A673 (cell line): ENCODE data around the gene ADGRE1. TPM values are rescaled to one million over a fixed set of nuclear protein-coding genes. Genes with fewer than 3 reads are reported as not detected.

ENCODE experiments used
- BruUV-seq: library from RNA; stranded (reverse); fragments of 400-500 nt; replicated peaks from 2 replicates; lab custom pipeline; 2021; lab: Mats Ljungman, UMichigan
- CTCF ChIA-PET: fragments of 300-600 bp; sonication (Branson Sonifier 250); formaldehyde crosslinking; loops from one replicate; lab custom pipeline; 2022; ENCODE audit warnings: antibody characterized with exemption; lab: Charles Lee
- POLR2A ChIA-PET: fragments of 300-600 bp; sonication (Branson Sonifier 250); formaldehyde crosslinking; loops from one replicate; lab custom pipeline; 2022; ENCODE audit warnings: antibody characterized with exemption; ENCODE audit not compliant: low non-redundant PET; lab: Charles Lee
- DNase-seq: peaks from one replicate; pipeline ENCODE4 v3.0.0-alpha.2; 2015; ENCODE audit warnings: low spot score
- H3K27ac ChIP-seq: fragments of 200-600 bp; sonication (generic); 2 replicates; pipeline ENCODE4 v1.5.1; 2016; ENCODE audit warnings: mixed run types, low read depth, mild to moderate bottlenecking, mixed read lengths, antibody characterized with exemption, low read length; ENCODE audit not compliant: poor library complexity, severe bottlenecking
- H3K27me3 ChIP-seq: fragments of 200-600 bp; sonication (generic); replicated peaks from 2 replicates; pipeline ENCODE4 v1.6.1; 2017; ENCODE audit warnings: mixed run types, low read depth, mild to moderate bottlenecking, mixed read lengths, antibody characterized with exemption, low read length; ENCODE audit not compliant: insufficient read depth, poor library complexity
- H3K36me3 ChIP-seq: fragments of 200-600 bp; sonication (generic); 2 replicates; pipeline ENCODE4 v1.6.1; 2016; ENCODE audit warnings: mixed run types, mild to moderate bottlenecking, mixed read lengths, antibody characterized with exemption, low read length; ENCODE audit not compliant: insufficient read depth, poor library complexity, severe bottlenecking
- H3K4me1 ChIP-seq: fragments of 200-600 bp; sonication (generic); 2 replicates; pipeline ENCODE4 v1.6.1; 2017; ENCODE audit warnings: mixed run types, mild to moderate bottlenecking, mixed read lengths, antibody characterized with exemption, low read length; ENCODE audit not compliant: insufficient read depth, poor library complexity, severe bottlenecking
- H3K4me3 ChIP-seq: fragments of 200-600 bp; sonication (generic); 2 replicates; pipeline ENCODE4 v1.5.1; 2016; ENCODE audit warnings: low read depth, mixed run types, mild to moderate bottlenecking, mixed read lengths, low read length; ENCODE audit not compliant: poor library complexity, severe bottlenecking
- H3K9me3 ChIP-seq: fragments of 200-600 bp; sonication (generic); 2 replicates; pipeline ENCODE4 v1.6.1; 2016; ENCODE audit warnings: mixed run types, low read depth, mild to moderate bottlenecking, mixed read lengths, antibody characterized with exemption, low read length; ENCODE audit not compliant: poor library complexity, severe bottlenecking
- CTCF ChIP-seq: fragments of 300-800, 200-600 bp; sonication (generic); conservative IDR thresholded peaks from 2 replicates; pipeline ENCODE4 v1.5.1; 2017; ENCODE audit warnings: low read depth, mild to moderate bottlenecking, antibody characterized with exemption, low read length, moderate library complexity, mixed read lengths
- EZH2 ChIP-seq: fragments of 200-600 bp; sonication (generic); IDR thresholded peaks from 2 replicates; pipeline ENCODE4 v1.6.1; 2017; ENCODE audit warnings: borderline replicate concordance, low read depth, mild to moderate bottlenecking, mixed read lengths, antibody characterized with exemption, low read length; ENCODE audit not compliant: poor library complexity, severe bottlenecking
- intact Hi-C: fragments of 100-400 bp; cut with micrococcal nuclease; formaldehyde crosslinking; loops from one replicate; pipeline ENCODE4 v1.10.0; 2022; ENCODE audit not compliant: unreplicated experiment
- total RNA-seq: library from RNA; stranded (reverse); gene quantifications from 2 replicates; pipeline ENCODE4 v1.2.3, GENCODE V29; 2021

Gene ADGRE1
- total RNA-seq, 1 experiment from 2014 or later: not detected

GRCh38 chr19:6847828-6848200, 39.6 kb upstream of the ADGRE1 start:
- H3K4me3 ChIP-seq: no peak overlapping the region
- no peak for TF ChIP-seq EZH2
- TF ChIP-seq CTCF: no peak
- no TSS peak for BruUV-seq
- intact Hi-C loops: no loop called here
- CTCF ChIA-PET: no interaction called here
- POLR2A ChIA-PET: no interaction called here
- no peak for DNase-seq
- H3K27me3 ChIP-seq: no peaks in the 10 kb centered on the region
- H3K4me1 ChIP-seq: peaks cover 6% of the 10 kb centered on the region
- H3K27ac ChIP-seq: no peak overlapping the region
- no peaks in the 10 kb centered on the region for H3K9me3 ChIP-seq
- H3K36me3 ChIP-seq: no peaks in the 10 kb centered on the region

DNA sequence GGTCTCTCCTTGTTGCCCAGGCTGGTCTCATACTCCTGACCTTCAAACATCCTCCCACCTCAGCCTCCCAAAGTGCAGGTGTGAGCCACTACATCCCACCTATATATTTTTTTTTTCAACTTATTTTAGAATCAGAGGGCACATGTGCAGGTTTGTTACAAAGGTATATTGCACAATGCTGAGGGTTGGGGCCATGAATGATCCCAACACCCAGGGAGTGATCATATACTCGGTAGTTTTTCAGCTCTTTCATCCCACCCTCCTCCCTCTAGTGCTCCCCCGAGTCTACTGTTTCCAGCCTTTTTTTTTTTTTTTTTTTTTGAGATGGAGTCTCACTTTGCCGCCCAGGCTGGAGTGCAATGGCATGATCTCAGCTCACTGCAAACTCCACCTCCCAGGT, 38.4 kb upstream of the ADGRE1 start:
- POLR2A ChIA-PET: no interaction called here
- Histone ChIP-seq H3K27ac (no peak overlapping the region), H3K4me1 (no peaks in the 10 kb centered on the region), H3K27me3 (no peaks in the 10 kb centered on the region), H3K9me3 (no peaks in the 10 kb centered on the region), H3K36me3 (peaks cover 6% of the 10 kb centered on the region), H3K4me3 (no peak overlapping the region)
- BruUV-seq: no TSS peak
- CTCF ChIA-PET: no interaction called here
- TF ChIP-seq EZH2: no peak
- TF ChIP-seq CTCF: no peak
- intact Hi-C loops: no loop called here
- no peak for DNase-seq

- H3K36me3 ChIP-seq: peaks cover 9% of the 10 kb centered on the region
- H3K27ac ChIP-seq: no peak overlapping the region
- no peak for DNase-seq
- CTCF ChIA-PET: no interaction called here
- TF ChIP-seq EZH2: no peak
- no TSS peak for BruUV-seq
- H3K27me3 ChIP-seq: no peaks in the 10 kb centered on the region
- intact Hi-C loops: no loop called here
- no peaks in the 10 kb centered on the region for H3K9me3 ChIP-seq
- POLR2A ChIA-PET: interaction anchor here (0.6 kb wide), 1 partner anchor 49 kb away, joined by 4 read pairs; no protein-coding TSS in a partner anchor
- H3K4me1 ChIP-seq: no peaks in the 10 kb centered on the region
- H3K4me3 ChIP-seq: no peak overlapping the region
Measured at GRCh38 chr19:6849876-6850275, 37.5 kb upstream of the ADGRE1 start.

GRCh38 chr19:6851359-6851758, 36.0 kb upstream of the ADGRE1 start:
- no peak for TF ChIP-seq CTCF
- no peak for TF ChIP-seq EZH2
- Histone ChIP-seq H3K9me3 (no peaks in the 10 kb centered on the region), H3K36me3 (peaks cover 9% of the 10 kb centered on the region), H3K4me3 (no peak overlapping the region), H3K27me3 (no peaks in the 10 kb centered on the region), H3K4me1 (no peaks in the 10 kb centered on the region), H3K27ac (no peak overlapping the region)
- DNase-seq: no peak
- ChIA-PET POLR2A (no interaction called here), CTCF (no interaction called here)
- BruUV-seq: no TSS peak
- intact Hi-C loops: no loop called here
